ENCODE results near the gene ANKRD27.
"Not testable (repeated sequence)": the region's sequence is repeated elsewhere in the genome, so short reads cannot be mapped to it uniquely, and the experiment has no call there.

- TF ChIP-seq EZH2, CTCF (IDR thresholded peaks at IDR 0.05): not testable (repeated sequence)
Observed at GRCh38 chr19:32704006-32704405, 29.0 kb upstream of the ANKRD27 start.
